Left lung (tissue), 10 donors: ENCODE results near the gene TRAF2. TPM values are rescaled to one million over a fixed set of nuclear protein-coding genes. Genes with fewer than 3 reads are reported as not detected.

Source experiments
- ATAC-seq: fragments of 200-7000 bp; cut with Tn5 transposase; one replicate; pipeline ENCODE4 v1.9.1; 2020; ENCODE audit warnings: moderate library complexity
- DNase-seq, 4 donors: peaks; one replicate each; pipeline ENCODE4 v3.0.0-alpha.2; 2013 to 2020
- H3K27ac ChIP-seq, 2 donors: fragments of 200-600 bp; sonication (generic) in 1 of 2; one replicate each; pipeline versions ENCODE4 v1.5.0 to v1.8.0; 2020 to 2021
- H3K27me3 ChIP-seq, 2 donors: fragments of 200-600 bp; sonication (generic) in 1 of 2; one replicate each; pipeline versions ENCODE4 v1.5.0 to v1.8.0; 2020 to 2021
- H3K36me3 ChIP-seq, 2 donors: fragments of 200-600 bp; sonication (generic) in 1 of 2; one replicate each; pipeline versions ENCODE4 v1.5.0 to v1.8.0; 2020 to 2021
- H3K4me1 ChIP-seq, 2 donors: fragments of 200-600 bp; one replicate each; pipeline ENCODE4 v1.8.0; 2021
- H3K4me3 ChIP-seq, 2 donors: fragments of 200-600 bp; sonication (generic) in 1 of 2; one replicate each; pipeline versions ENCODE4 v1.5.0 to v1.8.0; 2020 to 2021; ENCODE audit warnings: mild to moderate bottlenecking in 1 of 2
- H3K9me3 ChIP-seq, 2 donors: fragments of 200-600 bp; sonication (generic) in 1 of 2; one replicate each; pipeline versions ENCODE4 v1.5.0 to v1.8.0; 2020 to 2021
- intact Hi-C, 2 donors: fragments of 100-400 bp; cut with DNase I; formaldehyde crosslinking; loops; one replicate each; pipeline versions ENCODE4 v1.11.2 to v1.14.2; 2022
- polyA plus RNA-seq, 6 donors: library from polyadenylated mRNA; unstranded; fragments of 120-200 nt; gene quantifications; one replicate each; pipeline ENCODE4 v1.2.1, GENCODE V29; 2013; ENCODE audit not compliant: insufficient read length in 6 of 6
- total RNA-seq, 2 donors: library from RNA; stranded (reverse); fragmentation: NEBNext Ultra II Directional; extraction: Animal tissue kit (Norgen Biotek cat#: 25700); gene quantifications; one replicate each; pipeline ENCODE4 v1.2.1, GENCODE V29; 2021
- TF ChIP-seq, protein P1 (sequence below), 2 donors: fragments of 200-600 bp; sonication (generic) in 1 of 2; IDR thresholded peaks; one replicate each; pipeline versions ENCODE4 v1.5.0 to v1.8.0; 2021; ENCODE audit warnings: antibody characterized with exemption in 2 of 2
- donor health status: DM: no; HTN: yes; CAD: no.
- donor health status: DM: no; HTN: no; CAD: no.

Gene TRAF2
- total and polyA plus RNA-seq, 8 donors: 12.4 to 22.4 (median 15.9) TPM

- Histone ChIP-seq H3K4me1 (peaks cover 10 to 35% of the 10 kb centered on the region in 2 donors), H3K9me3 (no peaks in the 10 kb centered on the region), H3K4me3 (peak overlapping the region; percentile 50 to 70), H3K27me3 (no peaks in the 10 kb centered on the region), H3K36me3 (no peaks in the 10 kb centered on the region), H3K27ac (peak overlapping the region; percentile 76 to 81)
- intact Hi-C loops: no loop called here
- TF ChIP-seq, protein P1, sequence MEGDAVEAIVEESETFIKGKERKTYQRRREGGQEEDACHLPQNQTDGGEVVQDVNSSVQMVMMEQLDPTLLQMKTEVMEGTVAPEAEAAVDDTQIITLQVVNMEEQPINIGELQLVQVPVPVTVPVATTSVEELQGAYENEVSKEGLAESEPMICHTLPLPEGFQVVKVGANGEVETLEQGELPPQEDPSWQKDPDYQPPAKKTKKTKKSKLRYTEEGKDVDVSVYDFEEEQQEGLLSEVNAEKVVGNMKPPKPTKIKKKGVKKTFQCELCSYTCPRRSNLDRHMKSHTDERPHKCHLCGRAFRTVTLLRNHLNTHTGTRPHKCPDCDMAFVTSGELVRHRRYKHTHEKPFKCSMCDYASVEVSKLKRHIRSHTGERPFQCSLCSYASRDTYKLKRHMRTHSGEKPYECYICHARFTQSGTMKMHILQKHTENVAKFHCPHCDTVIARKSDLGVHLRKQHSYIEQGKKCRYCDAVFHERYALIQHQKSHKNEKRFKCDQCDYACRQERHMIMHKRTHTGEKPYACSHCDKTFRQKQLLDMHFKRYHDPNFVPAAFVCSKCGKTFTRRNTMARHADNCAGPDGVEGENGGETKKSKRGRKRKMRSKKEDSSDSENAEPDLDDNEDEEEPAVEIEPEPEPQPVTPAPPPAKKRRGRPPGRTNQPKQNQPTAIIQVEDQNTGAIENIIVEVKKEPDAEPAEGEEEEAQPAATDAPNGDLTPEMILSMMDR (IDR thresholded peaks at IDR 0.05): peak in 1 of 2 donors; percentile 12
- peak; percentile 92 for ATAC-seq
- DNase-seq: peak; percentile 68 to 98 (median 94)
These were observed 63.7 kb downstream of the TRAF2 start for GRCh38 chr9:136949817-136950655.

DNA sequence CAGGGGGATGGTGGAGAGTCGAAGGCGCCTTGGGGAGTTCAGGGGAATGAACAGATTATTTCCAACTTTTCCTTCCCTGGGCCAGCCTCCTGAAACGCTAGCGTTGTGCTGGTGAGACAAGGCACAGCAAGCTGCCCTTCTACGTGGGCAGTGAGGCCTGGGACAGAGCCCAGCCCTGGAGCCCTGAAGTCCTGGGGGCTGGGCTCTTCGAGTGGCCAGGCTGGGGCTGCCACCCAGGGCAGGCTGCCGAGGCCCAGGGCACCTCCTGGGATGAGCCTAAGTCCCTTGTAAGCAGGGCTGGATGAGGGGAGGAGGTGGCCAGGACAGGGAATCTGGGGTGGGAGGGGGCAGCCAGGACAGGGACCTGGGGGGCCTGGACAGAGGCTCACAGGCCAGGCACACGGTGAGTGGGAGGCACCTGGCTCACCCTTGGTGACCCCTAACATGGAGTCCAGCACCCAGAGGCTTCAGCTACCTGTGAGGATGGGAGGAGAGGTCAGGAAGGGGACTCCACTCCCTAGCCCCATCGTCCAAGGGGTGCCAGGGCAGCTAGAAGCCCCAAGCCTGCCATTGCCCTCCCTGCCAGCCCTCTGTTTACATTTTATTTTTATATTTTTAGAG lies 64.5 kb downstream of the TRAF2 start:
- TF ChIP-seq, protein P1 (IDR thresholded peaks at IDR 0.05): no peak
- Histone ChIP-seq H3K4me3 (peak overlapping the region; percentile 50 to 70), H3K9me3 (no peaks in the 10 kb centered on the region), H3K27ac (peak overlapping the region; percentile 76 to 81), H3K27me3 (no peaks in the 10 kb centered on the region), H3K36me3 (no peaks in the 10 kb centered on the region), H3K4me1 (peaks cover 10 to 33% of the 10 kb centered on the region in 2 donors)
- ATAC-seq (peak; percentile 61), DNase-seq (peak in 1 of 4 donors; percentile 58)
- intact Hi-C loops: no loop called here

- Histone ChIP-seq H3K36me3 (no peaks in the 10 kb centered on the region), H3K27ac (no peak within 1 kb of the TSS), H3K4me1 (peaks cover 10 to 33% of the 10 kb centered on the region in 2 donors), H3K9me3 (no peaks in the 10 kb centered on the region), H3K4me3 (no peak within 1 kb of the TSS), H3K27me3 (no peaks in the 10 kb centered on the region)
- ATAC-seq: no peak
- DNase-seq: peak in 2 of 4 donors; percentile 71 to 76
- intact Hi-C loops: no loop called here
- TF ChIP-seq, protein P1 (IDR thresholded peaks at IDR 0.05): no peak
These were observed 65.4 kb downstream of the TRAF2 start, which contains the start of gene LCN12 for GRCh38 chr9:136951541-136952320. Gene LCN12 (plus strand): TSS chr9:136952273. CDS start chr9:136952328, 55 bp downstream.

GRCh38 chr9:136952321-136952850 lies 66.1 kb downstream of the TRAF2 start:
- Histone ChIP-seq H3K9me3 (no peaks in the 10 kb centered on the region), H3K36me3 (no peaks in the 10 kb centered on the region), H3K27ac (no peak overlapping the region), H3K27me3 (no peaks in the 10 kb centered on the region), H3K4me3 (no peak overlapping the region), H3K4me1 (peaks cover 10 to 33% of the 10 kb centered on the region in 2 donors)
- intact Hi-C loops: no loop called here
- TF ChIP-seq, protein P1 (IDR thresholded peaks at IDR 0.05): no peak
- DNase-seq (peak in 2 of 4 donors; percentile 35 to 67), ATAC-seq (no peak)
